KOPT-K1 (cell line): Measurements from ENCODE around the gene CCDC6.
"Not testable (repeated sequence)": the region's sequence is repeated elsewhere in the genome, so short reads cannot be mapped to it uniquely, and the experiment has no call there.

Experiments used
- H3K27ac ChIP-seq: fragments of 200-600 bp; sonication (generic); 2 replicates; pipeline ENCODE4 v1.5.1; 2016; ENCODE audit warnings: antibody characterized with exemption, mild to moderate bottlenecking, low read depth, low read length; ENCODE audit not compliant: poor library complexity, severe bottlenecking
- H3K36me3 ChIP-seq: fragments of 200-600 bp; sonication (generic); 2 replicates; pipeline ENCODE4 v1.5.1; 2017; ENCODE audit warnings: antibody characterized with exemption, mild to moderate bottlenecking, low read length, moderate library complexity; ENCODE audit not compliant: insufficient read depth
- H3K9me3 ChIP-seq: fragments of 200-600 bp; sonication (generic); 2 replicates; pipeline ENCODE4 v1.5.1; 2017; ENCODE audit warnings: antibody characterized with exemption, low read length, mild to moderate bottlenecking; ENCODE audit not compliant: insufficient read depth, poor library complexity, severe bottlenecking

The CCDC6 gene

DNA sequence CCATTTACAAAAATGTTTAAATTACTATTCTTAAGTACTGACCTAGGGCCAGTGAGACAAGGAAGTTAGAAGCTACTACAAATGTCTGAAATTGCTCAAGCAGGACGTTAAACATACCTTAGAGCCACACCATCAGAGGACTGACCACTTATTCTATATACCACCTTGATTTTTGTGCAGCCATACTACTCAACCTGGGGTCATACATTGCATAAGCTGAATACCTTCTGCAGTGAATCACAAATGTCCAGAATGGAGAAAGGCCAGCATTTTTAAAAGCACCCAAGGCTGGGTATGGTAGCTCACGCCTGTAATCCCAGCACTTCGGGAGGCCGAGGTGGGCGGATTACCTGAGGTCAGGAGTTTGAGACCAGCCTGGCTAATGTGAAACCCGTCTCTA lies 131.9 kb downstream of the CCDC6 start:
- H3K9me3 ChIP-seq, result peaks cover 6% of the 10 kb centered on the region
- H3K27ac ChIP-seq, result no peak overlapping the region
- no peaks in the 10 kb centered on the region for H3K36me3 ChIP-seq

DNA sequence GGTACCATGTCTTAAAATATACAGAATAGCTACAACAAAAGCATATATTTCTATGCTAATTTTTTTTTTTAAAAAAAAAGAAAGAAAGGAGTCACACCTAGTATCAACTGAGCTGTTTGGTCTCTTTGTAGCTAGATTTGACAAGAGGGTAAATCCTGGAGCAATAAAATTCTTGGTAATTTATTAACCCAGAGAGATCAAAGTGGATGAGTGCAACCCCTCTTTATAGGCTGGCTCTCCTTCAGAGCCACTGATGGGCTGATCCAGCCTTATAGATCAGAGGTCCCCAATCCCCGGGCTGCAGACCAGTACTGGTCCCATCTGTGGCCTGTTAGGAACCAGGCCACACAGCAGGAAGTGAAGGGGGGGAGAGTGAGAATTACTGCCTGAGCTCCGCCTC lies 133.3 kb downstream of the CCDC6 start:
- Histone ChIP-seq H3K27ac (no peak overlapping the region), H3K36me3 (no peaks in the 10 kb centered on the region), H3K9me3 (peaks cover 6% of the 10 kb centered on the region)

- Histone ChIP-seq H3K27ac (no peak overlapping the region), H3K9me3 (no peaks in the 10 kb centered on the region), H3K36me3 (no peaks in the 10 kb centered on the region)
Observed at GRCh38 chr10:59771162-59771807, 135.1 kb downstream of the CCDC6 start.

GRCh38 chr10:59770689-59771088 lies 135.7 kb downstream of the CCDC6 start:
- H3K9me3 ChIP-seq, result no peaks in the 10 kb centered on the region
- no peaks in the 10 kb centered on the region for H3K36me3 ChIP-seq
- H3K27ac ChIP-seq, result no peak overlapping the region

GRCh38 chr10:59762505-59762904 lies 143.9 kb downstream of the CCDC6 start:
- Histone ChIP-seq H3K27ac (no peak overlapping the region), H3K36me3 (no peaks in the 10 kb centered on the region), H3K9me3 (no peaks in the 10 kb centered on the region)

DNA sequence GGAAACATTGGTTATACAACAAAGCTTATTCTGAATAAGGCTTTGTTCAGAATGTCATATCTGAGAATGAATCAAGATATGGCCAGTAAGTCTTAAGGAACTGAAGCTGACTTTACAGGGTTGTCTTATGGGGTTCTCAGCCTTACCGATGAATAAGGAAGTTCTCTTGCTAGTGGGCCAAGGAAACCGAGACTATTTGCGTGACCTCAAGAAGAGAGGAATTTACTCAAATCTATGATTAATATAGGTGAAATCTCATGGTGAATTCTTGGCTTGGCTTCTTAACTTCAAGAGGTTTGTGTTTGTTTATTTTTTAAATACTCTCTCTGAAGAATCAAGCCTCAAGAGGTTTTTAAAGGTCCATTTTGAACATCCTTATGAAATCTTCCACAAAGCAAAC lies 148.4 kb downstream of the CCDC6 start:
- Histone ChIP-seq H3K9me3 (no peaks in the 10 kb centered on the region), H3K27ac (no peak overlapping the region), H3K36me3 (no peaks in the 10 kb centered on the region)

GRCh38 chr10:59754951-59755350 lies 151.4 kb downstream of the CCDC6 start:
- Histone ChIP-seq H3K9me3 (no peaks in the 10 kb centered on the region), H3K27ac (no peak overlapping the region), H3K36me3 (no peaks in the 10 kb centered on the region)

GRCh38 chr10:59753267-59753666 lies 153.1 kb downstream of the CCDC6 start, which contains the start of gene MRLN:
TSS of gene MRLN (minus strand) at chr10:59753455.
- no peaks in the 10 kb centered on the region for H3K9me3 ChIP-seq
- H3K27ac ChIP-seq, result no peak within 1 kb of the TSS
- H3K36me3 ChIP-seq, result no peaks in the 10 kb centered on the region

- Histone ChIP-seq H3K27ac (no peak overlapping the region), H3K9me3 (no peaks in the 10 kb centered on the region), H3K36me3 (no peaks in the 10 kb centered on the region)
Observed at GRCh38 chr10:59752278-59752940, 153.9 kb downstream of the CCDC6 start.

GRCh38 chr10:59750155-59750945 lies 156.0 kb downstream of the CCDC6 start:
- H3K9me3 ChIP-seq, result no peaks in the 10 kb centered on the region
- no peaks in the 10 kb centered on the region for H3K36me3 ChIP-seq
- no peak overlapping the region for H3K27ac ChIP-seq

GRCh38 chr10:59748834-59749233 lies 157.5 kb downstream of the CCDC6 start:
- Histone ChIP-seq H3K27ac (no peak overlapping the region), H3K36me3 (no peaks in the 10 kb centered on the region), H3K9me3 (no peaks in the 10 kb centered on the region)

GRCh38 chr10:59745163-59745650 lies 161.1 kb downstream of the CCDC6 start:
- H3K36me3 ChIP-seq, result no peaks in the 10 kb centered on the region

DNA sequence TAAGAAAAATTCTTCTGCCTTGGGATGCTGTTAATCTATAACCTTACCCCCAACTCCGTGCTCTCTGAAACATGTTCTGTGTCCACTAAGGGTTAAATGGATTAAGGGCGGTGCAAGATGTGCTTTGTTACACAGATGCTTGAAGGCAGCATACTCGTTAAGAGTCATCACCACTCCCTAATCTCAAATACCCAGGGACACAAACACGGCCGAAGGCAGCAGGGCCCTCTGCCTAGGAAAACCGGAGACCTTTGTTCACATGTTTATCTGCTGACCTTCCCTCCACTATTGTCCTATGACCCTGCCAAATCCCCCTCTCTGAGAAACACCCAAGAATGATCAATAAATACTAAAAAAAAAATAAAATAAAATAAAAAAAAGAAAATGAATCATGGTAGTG lies 161.6 kb downstream of the CCDC6 start:
- not testable (repeated sequence) for H3K27ac ChIP-seq, H3K36me3 ChIP-seq, H3K9me3 ChIP-seq

More at GRCh38 chr10:59745163-59745650, 161.1 kb downstream of the CCDC6 start:
- Histone ChIP-seq H3K27ac (no peak overlapping the region), H3K9me3 (peaks cover 6% of the 10 kb centered on the region)

- H3K27ac ChIP-seq, H3K36me3 ChIP-seq, H3K9me3 ChIP-seq: not testable (repeated sequence)
Observed at GRCh38 chr10:59744156-59744555, 162.2 kb downstream of the CCDC6 start.

DNA sequence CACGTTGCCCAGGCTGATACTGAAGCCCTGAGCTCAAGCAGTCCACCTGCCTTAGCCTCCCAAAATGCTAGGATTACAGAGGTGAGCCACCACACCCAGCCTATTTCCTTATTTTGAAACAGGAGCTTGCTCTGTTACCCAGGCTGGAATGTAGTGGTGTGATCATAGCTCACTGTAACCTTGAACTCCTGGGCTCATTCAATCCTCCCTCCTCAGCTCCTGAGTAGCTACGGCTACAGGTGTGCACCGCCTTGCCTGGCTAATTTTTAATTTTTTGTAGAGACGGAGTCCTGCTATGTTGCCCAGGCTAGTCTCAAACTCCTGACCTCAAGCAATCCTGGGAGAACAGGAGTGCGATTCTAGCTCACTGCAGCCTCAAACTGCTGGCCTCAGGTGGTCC lies 164.8 kb downstream of the CCDC6 start:
- peaks cover 6% of the 10 kb centered on the region for H3K9me3 ChIP-seq
- no peak overlapping the region for H3K27ac ChIP-seq
- no peaks in the 10 kb centered on the region for H3K36me3 ChIP-seq
